Neutrophil (primary cell): ENCODE data around the gene BSPH1.

Source experiments
- H3K27ac ChIP-seq: fragments of 200-600 bp; sonication (generic); 2 replicates; pipeline ENCODE4 v1.5.1; 2016; ENCODE audit warnings: mild to moderate bottlenecking, moderate library complexity
- H3K27me3 ChIP-seq: fragments of 200-600 bp; sonication (generic); 2 replicates; pipeline ENCODE4 v1.6.0; 2016; ENCODE audit warnings: mild to moderate bottlenecking
- H3K36me3 ChIP-seq: fragments of 200-600 bp; sonication (generic); 2 replicates; pipeline ENCODE4 v1.5.1; 2017
- H3K4me1 ChIP-seq, 2 experiments: fragments of 200-600 bp in 1 of 2; sonication (generic) in 1 of 2; 1 replicate in 1 of 2; 2 replicates in 1 of 2; pipeline versions ENCODE4 v1.5.1 to v1.6.1; 2013 to 2016; ENCODE audit warnings: low read depth in 1 of 2, low read length in 1 of 2, mild to moderate bottlenecking in 1 of 2, moderate library complexity in 1 of 2; ENCODE audit not compliant: control insufficient read depth in 1 of 2, insufficient read depth in 1 of 2
- H3K4me3 ChIP-seq, 2 experiments: fragments of 200-600 bp in 1 of 2; sonication (generic) in 1 of 2; 1 replicate in 1 of 2; 2 replicates in 1 of 2; pipeline ENCODE4 v1.5.1; 2013 to 2016; ENCODE audit warnings: low read depth in 1 of 2, low read length in 1 of 2, mild to moderate bottlenecking in 1 of 2, moderate library complexity in 1 of 2
- H3K9me3 ChIP-seq: fragments of 200-600 bp; sonication (generic); 2 replicates; pipeline ENCODE4 v1.5.1; 2016
- TF ChIP-seq, protein P1 (sequence below): fragments of 200-600 bp; sonication (generic); IDR thresholded peaks from 2 replicates; pipeline ENCODE4 v1.5.1; 2016; ENCODE audit warnings: antibody characterized with exemption

Gene BSPH1, protein sequence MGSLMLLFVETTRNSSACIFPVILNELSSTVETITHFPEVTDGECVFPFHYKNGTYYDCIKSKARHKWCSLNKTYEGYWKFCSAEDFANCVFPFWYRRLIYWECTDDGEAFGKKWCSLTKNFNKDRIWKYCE

DNA sequence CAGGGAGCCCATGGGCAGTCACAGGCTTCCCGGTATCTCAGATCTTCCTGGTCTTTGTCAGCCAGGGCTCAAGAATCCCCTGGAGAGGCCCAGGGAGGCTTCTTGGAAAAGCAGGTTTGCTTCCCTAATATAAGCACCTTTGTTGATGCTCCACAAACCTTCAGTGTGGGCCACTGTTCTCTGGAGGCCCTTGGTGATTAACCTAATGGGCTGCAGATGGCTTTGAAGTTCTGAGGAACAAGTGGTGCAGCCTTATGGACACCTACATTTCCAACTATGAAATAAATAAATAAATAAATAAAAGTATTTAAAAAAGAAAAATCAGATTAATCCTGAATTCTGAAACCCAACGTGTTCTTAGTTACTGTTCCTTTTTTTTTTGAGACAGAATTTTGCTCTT, at the start of gene BSPH1:
Gene BSPH1, minus strand, starts transcription at position 101 of the 400 bp plus-strand sequence. Its CDS starts 89 bp downstream, at position 12.
- Histone ChIP-seq H3K4me1 (no peaks in the 10 kb centered on the region), H3K9me3 (no peaks in the 10 kb centered on the region), H3K4me3 (no peak within 1 kb of the TSS), H3K27me3 (peaks cover 26% of the 10 kb centered on the region), H3K27ac (no peak within 1 kb of the TSS), H3K36me3 (no peaks in the 10 kb centered on the region)
- TF ChIP-seq, protein P1, sequence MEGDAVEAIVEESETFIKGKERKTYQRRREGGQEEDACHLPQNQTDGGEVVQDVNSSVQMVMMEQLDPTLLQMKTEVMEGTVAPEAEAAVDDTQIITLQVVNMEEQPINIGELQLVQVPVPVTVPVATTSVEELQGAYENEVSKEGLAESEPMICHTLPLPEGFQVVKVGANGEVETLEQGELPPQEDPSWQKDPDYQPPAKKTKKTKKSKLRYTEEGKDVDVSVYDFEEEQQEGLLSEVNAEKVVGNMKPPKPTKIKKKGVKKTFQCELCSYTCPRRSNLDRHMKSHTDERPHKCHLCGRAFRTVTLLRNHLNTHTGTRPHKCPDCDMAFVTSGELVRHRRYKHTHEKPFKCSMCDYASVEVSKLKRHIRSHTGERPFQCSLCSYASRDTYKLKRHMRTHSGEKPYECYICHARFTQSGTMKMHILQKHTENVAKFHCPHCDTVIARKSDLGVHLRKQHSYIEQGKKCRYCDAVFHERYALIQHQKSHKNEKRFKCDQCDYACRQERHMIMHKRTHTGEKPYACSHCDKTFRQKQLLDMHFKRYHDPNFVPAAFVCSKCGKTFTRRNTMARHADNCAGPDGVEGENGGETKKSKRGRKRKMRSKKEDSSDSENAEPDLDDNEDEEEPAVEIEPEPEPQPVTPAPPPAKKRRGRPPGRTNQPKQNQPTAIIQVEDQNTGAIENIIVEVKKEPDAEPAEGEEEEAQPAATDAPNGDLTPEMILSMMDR, result no peak

DNA sequence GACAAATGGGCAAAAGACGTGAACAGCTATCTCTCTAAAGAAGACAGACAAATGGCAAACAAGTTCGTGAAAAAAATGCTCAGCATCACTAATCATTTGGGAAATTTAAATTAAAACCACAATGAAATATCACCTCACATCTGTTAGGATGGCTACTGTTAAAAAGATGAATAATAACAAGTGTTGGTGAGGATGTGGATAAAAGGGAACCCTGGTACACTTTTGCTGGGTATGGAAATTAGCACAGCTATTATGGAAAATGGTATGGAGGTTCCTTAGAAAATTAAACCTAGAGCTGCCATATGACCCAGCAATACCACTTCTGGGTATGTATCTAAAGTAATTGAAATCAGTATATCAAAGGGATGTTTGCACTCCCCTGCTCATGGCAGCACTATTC, 44.8 kb upstream of the BSPH1 start:
- TF ChIP-seq, protein P1, result no peak
- Histone ChIP-seq H3K27ac (no peak overlapping the region), H3K4me3 (no peak overlapping the region), H3K9me3 (no peaks in the 10 kb centered on the region), H3K36me3 (no peaks in the 10 kb centered on the region), H3K4me1 (no peaks in the 10 kb centered on the region), H3K27me3 (peaks cover 4% of the 10 kb centered on the region)

DNA sequence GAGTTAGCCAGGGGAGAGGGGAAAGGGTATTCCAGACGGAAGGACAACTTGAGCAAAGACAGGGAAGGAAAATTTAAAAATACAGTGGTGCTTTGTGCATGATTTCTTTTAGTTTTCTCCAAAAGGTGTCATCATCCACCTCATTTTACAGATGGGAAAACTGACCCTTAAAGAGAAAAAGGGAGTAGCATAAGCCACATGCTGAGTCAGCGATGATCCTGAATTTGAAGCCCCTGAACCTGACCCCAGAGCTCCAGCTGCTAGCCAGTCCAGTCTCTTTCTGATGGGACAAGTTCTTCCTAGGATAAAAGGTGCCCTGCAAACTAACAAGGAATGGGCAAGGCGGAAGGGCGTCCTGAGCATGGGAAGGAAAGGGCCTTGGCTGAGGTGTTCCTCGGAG, 41.6 kb upstream of the BSPH1 start:
- Histone ChIP-seq H3K27me3 (no peaks in the 10 kb centered on the region), H3K4me3 (no peak overlapping the region), H3K9me3 (no peaks in the 10 kb centered on the region), H3K27ac (no peak overlapping the region), H3K4me1 (no peaks in the 10 kb centered on the region), H3K36me3 (no peaks in the 10 kb centered on the region)
- TF ChIP-seq, protein P1, result no peak

DNA sequence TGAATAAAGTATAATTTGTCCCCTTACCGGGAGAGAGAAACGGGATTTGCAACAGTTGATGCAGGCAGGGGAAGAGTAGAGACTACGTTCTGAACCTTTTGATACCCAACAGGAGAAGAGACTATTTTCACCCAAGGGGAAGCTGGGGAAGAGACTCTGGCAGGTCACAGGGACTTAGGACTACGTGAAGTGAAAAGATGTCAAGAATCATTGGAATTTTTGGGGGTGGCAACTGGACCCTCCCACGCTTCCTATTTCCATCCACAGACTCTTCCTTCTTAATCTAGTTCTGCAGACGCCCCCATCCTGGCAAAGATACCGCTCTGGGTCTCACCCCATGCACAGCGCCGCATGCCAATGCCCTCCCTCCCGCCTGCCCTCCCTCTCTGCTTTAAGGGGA, 38.1 kb upstream of the BSPH1 start:
- Histone ChIP-seq H3K27me3 (no peaks in the 10 kb centered on the region), H3K9me3 (no peaks in the 10 kb centered on the region), H3K4me1 (no peaks in the 10 kb centered on the region), H3K4me3 (no peak overlapping the region), H3K36me3 (no peaks in the 10 kb centered on the region), H3K27ac (no peak overlapping the region)
- TF ChIP-seq, protein P1, result no peak

DNA sequence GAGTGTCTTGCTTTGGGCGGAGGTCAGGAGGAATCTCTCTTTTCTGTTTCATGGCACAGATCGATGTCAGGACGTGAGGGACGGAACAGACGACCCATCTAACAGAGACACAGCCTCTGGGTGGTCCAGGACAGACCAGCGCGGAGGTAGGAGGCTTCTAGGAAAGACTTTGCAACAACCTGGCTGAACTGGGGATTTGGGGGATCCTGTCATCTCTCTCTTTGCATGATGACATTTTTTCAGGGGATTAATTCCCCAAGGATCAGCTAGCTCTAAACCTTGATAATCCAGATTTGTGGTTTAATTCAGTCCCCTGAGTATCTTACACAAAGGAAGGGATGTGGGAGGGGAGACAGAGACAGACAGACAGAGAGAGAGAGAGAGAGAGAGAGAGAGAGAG, 37.5 kb upstream of the BSPH1 start:
- no peaks in the 10 kb centered on the region for H3K36me3 ChIP-seq
- no peaks in the 10 kb centered on the region for H3K9me3 ChIP-seq
- no peaks in the 10 kb centered on the region for H3K4me1 ChIP-seq
- TF ChIP-seq, protein P1, result no peak
- H3K4me3 ChIP-seq, result no peak overlapping the region
- H3K27me3 ChIP-seq, result no peaks in the 10 kb centered on the region
- no peak overlapping the region for H3K27ac ChIP-seq

DNA sequence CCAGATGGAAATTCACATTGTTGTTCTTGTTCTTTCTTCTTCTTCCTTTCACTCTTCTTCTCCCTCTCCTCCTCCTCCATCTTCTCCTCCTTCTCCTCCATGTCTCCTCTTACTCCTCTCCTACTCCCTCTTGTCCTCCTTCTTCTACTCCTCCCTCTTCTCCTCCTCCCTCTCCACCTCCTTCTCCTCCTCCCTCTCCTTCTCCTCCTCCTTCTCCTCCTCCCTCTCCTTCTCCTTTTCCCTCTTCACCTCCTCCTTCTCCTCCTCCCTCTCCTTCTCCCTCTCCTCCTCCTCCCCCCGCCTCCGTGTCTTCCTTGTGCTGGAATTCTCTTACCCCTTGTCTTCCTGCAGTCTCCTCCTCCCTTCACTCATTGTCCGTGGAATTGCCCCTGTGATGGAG, 33.5 kb upstream of the BSPH1 start:
- H3K9me3 ChIP-seq, result no peaks in the 10 kb centered on the region
- H3K4me3 ChIP-seq, result no peak overlapping the region
- H3K36me3 ChIP-seq, result no peaks in the 10 kb centered on the region
- H3K27ac ChIP-seq, result no peak overlapping the region
- TF ChIP-seq, protein P1, result no peak
- peaks cover 2% of the 10 kb centered on the region for H3K27me3 ChIP-seq
- H3K4me1 ChIP-seq, result no peaks in the 10 kb centered on the region
